Heart right ventricle (tissue), 16 donors: Measurements from ENCODE around the gene TMEM222. TPM values are rescaled to one million over a fixed set of nuclear protein-coding genes. Genes with fewer than 3 reads are reported as not detected.

Experiments
- ATAC-seq, 8 donors: fragments of 200-7000 bp; cut with Tn5 transposase; one replicate each; pipeline ENCODE4 v1.9.1; 2020; ENCODE audit warnings: mild to moderate bottlenecking in 8 of 8, moderate library complexity in 8 of 8, moderate number of reproducible peaks in 1 of 8
- DNase-seq, 2 donors: peaks; one replicate each; pipeline ENCODE4 v3.0.0-alpha.2; 2020
- H3K27ac ChIP-seq, 10 donors: fragments of 200-600 bp; sonication (generic) in 2 of 10; one replicate each; pipeline versions ENCODE4 v1.5.0 to v1.8.0; 2020 to 2022; ENCODE audit warnings: mild to moderate bottlenecking in 3 of 10
- H3K27me3 ChIP-seq, 7 donors: fragments of 200-600 bp; one replicate each; pipeline ENCODE4 v1.8.0; 2021 to 2022; ENCODE audit warnings: mild to moderate bottlenecking in 2 of 7
- H3K36me3 ChIP-seq, 9 donors: fragments of 200-600 bp; sonication (generic) in 1 of 9; one replicate each; pipeline versions ENCODE4 v1.5.0 to v1.8.0; 2020 to 2022; ENCODE audit warnings: mild to moderate bottlenecking in 2 of 9
- H3K4me1 ChIP-seq, 9 donors: fragments of 200-600 bp; sonication (generic) in 1 of 9; one replicate each; pipeline versions ENCODE4 v1.5.0 to v1.8.0; 2020 to 2022; ENCODE audit warnings: mild to moderate bottlenecking in 4 of 9
- H3K4me3 ChIP-seq, 10 donors: fragments of 200-600 bp; sonication (generic) in 2 of 10; one replicate each; pipeline versions ENCODE4 v1.5.0 to v1.8.0; 2020 to 2022; ENCODE audit warnings: mild to moderate bottlenecking in 7 of 10, moderate library complexity in 2 of 10
- H3K9me3 ChIP-seq, 11 donors: fragments of 200-600 bp in 10 of 11; sonication (generic) in 2 of 11; one replicate each; pipeline versions ENCODE4 v1.5.0 to v1.8.0; 2013 to 2022; ENCODE audit warnings: mild to moderate bottlenecking in 2 of 11, control low read depth in 1 of 11, moderate library complexity in 1 of 11
- WGBS, 2 donors: extraction: QIAGEN DNeasy Blood & Tissue Kit; methylation state at CpG; one replicate each; pipeline ENCODE4 v1.1.7; 2013; ENCODE audit warnings: inconsistent platforms in 1 of 2; 5-methylcytosine and 5-hydroxymethylcytosine counted together
- intact Hi-C, 10 donors: fragments of 100-400 bp; cut with DNase I; formaldehyde crosslinking; loops; one replicate each; pipeline versions ENCODE4 v1.11.1 to v1.14.2; 2022
- polyA plus RNA-seq, 2 donors: library from polyadenylated mRNA; stranded (reverse); fragments of 200-250 nt; gene quantifications; one replicate each; pipeline ENCODE4 v1.2.3, GENCODE V29; 2013
- total RNA-seq, 10 donors: library from RNA; stranded (reverse); fragmentation: NEBNext Ultra II Directional in 3 of 10; extraction: Animal tissue kit (Norgen Biotek cat#: 25700) in 3 of 10; gene quantifications; one replicate each; pipeline versions ENCODE4 v1.2.1 to v1.2.4, GENCODE V29; 2021 to 2023
- TF ChIP-seq, protein P1 (sequence below), 9 donors: fragments of 200-600 bp; sonication (generic) in 2 of 9; IDR thresholded peaks; one replicate each; pipeline versions ENCODE4 v1.5.0 to v1.8.0; 2021 to 2022; ENCODE audit warnings: antibody characterized with exemption in 9 of 9, mild to moderate bottlenecking in 5 of 9, moderate library complexity in 1 of 9
- donor health status: Arrhythmogenic right ventricular cardiomyopathy.
- donor health status: ischemic (EF 13 %, LVEDD 7.1; RV severe dilation, severe dysfunction).
- donor health status: healthy with polysubstance abuse.
- donor health status: DM: no; HTN: yes; CAD: no.
- donor health status: DM: no; HTN: no; CAD: no.
- donor health status: ischemic (EF 25% LVEDD 6.9; RV normal size, moderate dysfunction).
- donor health status: ischemic (EF 25% LVEDD 5.7; RV mildly dilated, moderate dysfunction).
- donor health status: healthy.
- donor health status: DM: yes; HTN: yes; CAD: no.
- donor health status: Ischemic cardiomyopathy.
- donor health status: ischemic (EF 35%, LVEDD 5.7; RV mildly dilated, moderate dysfunction).
- donor health status: nonischemic (EF 11% LVEDD 7.7; RV severe dilation, severe dysfunction).
- donor health status: DM: yes; HTN: yes; CAD: no.
- donor health status: PGD.
- donor health status: ischemic (EF 29% LVEDD 5.4; RV normal size, mild dysfunction).
- donor health status: nonischemic (EF 23%, LVEDD 6.1; RV moderate dilation, normal function).

The TMEM222 gene
- total and polyA plus RNA-seq, 12 donors = 24.1 to 47.2 (median 26.9) TPM

- H3K27me3 ChIP-seq = no peaks in the 10 kb centered on the region
- WGBS, 2 donors = 40 to 44% methylated on average over 22 of the region's 22 CpGs
- peaks cover 0 to 34% (median 0%) of the 10 kb centered on the region in 9 donors for H3K4me1 ChIP-seq
- no peak for DNase-seq
- TF ChIP-seq, protein P1, sequence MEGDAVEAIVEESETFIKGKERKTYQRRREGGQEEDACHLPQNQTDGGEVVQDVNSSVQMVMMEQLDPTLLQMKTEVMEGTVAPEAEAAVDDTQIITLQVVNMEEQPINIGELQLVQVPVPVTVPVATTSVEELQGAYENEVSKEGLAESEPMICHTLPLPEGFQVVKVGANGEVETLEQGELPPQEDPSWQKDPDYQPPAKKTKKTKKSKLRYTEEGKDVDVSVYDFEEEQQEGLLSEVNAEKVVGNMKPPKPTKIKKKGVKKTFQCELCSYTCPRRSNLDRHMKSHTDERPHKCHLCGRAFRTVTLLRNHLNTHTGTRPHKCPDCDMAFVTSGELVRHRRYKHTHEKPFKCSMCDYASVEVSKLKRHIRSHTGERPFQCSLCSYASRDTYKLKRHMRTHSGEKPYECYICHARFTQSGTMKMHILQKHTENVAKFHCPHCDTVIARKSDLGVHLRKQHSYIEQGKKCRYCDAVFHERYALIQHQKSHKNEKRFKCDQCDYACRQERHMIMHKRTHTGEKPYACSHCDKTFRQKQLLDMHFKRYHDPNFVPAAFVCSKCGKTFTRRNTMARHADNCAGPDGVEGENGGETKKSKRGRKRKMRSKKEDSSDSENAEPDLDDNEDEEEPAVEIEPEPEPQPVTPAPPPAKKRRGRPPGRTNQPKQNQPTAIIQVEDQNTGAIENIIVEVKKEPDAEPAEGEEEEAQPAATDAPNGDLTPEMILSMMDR (IDR thresholded peaks at IDR 0.05) = no peak
- intact Hi-C loops = no loop called here
- H3K9me3 ChIP-seq = no peaks in the 10 kb centered on the region
- peak within 1 kb of the TSS in 5 of 10 donors; percentile 3 to 60 (median 19) for H3K4me3 ChIP-seq
- peak in 6 of 8 donors; percentile 20 to 51 (median 26) for ATAC-seq
- peak within 1 kb of the TSS in 3 of 10 donors; percentile 19 to 92 (median 67) for H3K27ac ChIP-seq
- peaks cover 0 to 20% (median 2%) of the 10 kb centered on the region in 9 donors for H3K36me3 ChIP-seq
These were observed 19.7 kb downstream of the TMEM222 start, which contains the start of gene SYTL1 for GRCh38 chr1:27341525-27342252. Gene SYTL1 (plus strand): TSS chr1:27342022. CDS start chr1:27345335, 3,313 bp downstream.

- Histone ChIP-seq H3K4me3 (peak overlapping the region in 3 of 10 donors; percentile 3 to 60 (median 22)), H3K27me3 (no peaks in the 10 kb centered on the region), H3K4me1 (peaks cover 0 to 34% (median 0%) of the 10 kb centered on the region in 9 donors), H3K27ac (peak overlapping the region in 2 of 10 donors; percentile 67 to 92), H3K9me3 (no peaks in the 10 kb centered on the region), H3K36me3 (peaks cover 0 to 14% (median 0%) of the 10 kb centered on the region in 9 donors)
- TF ChIP-seq, protein P1 (IDR thresholded peaks at IDR 0.05) = no peak
- ATAC-seq (peak in 5 of 8 donors; percentile 2 to 17 (median 7)), DNase-seq (no peak)
- 84 to 91% methylated on average over 8 of the region's 8 CpGs for WGBS, 2 donors
- intact Hi-C loops = no loop called here
These were observed 20.4 kb downstream of the TMEM222 start for GRCh38 chr1:27342391-27342777.

- Histone ChIP-seq H3K4me3 (peak overlapping the region in 5 of 10 donors; percentile 3 to 60 (median 9)), H3K27ac (peak overlapping the region in 4 of 10 donors; percentile 19 to 92 (median 63)), H3K9me3 (no peaks in the 10 kb centered on the region), H3K36me3 (peaks cover 0 to 8% (median 0%) of the 10 kb centered on the region in 9 donors), H3K27me3 (no peaks in the 10 kb centered on the region), H3K4me1 (peaks cover 0 to 34% (median 0%) of the 10 kb centered on the region in 9 donors)
- no peak for DNase-seq
- ATAC-seq = peak; percentile 30 to 79 (median 50)
- intact Hi-C loops = no loop called here
- 61% methylated on average over 31 of the region's 31 CpGs for WGBS, 2 donors
- TF ChIP-seq, protein P1 (IDR thresholded peaks at IDR 0.05) = no peak
These were observed 21.0 kb downstream of the TMEM222 start for GRCh38 chr1:27342778-27343638.

DNA sequence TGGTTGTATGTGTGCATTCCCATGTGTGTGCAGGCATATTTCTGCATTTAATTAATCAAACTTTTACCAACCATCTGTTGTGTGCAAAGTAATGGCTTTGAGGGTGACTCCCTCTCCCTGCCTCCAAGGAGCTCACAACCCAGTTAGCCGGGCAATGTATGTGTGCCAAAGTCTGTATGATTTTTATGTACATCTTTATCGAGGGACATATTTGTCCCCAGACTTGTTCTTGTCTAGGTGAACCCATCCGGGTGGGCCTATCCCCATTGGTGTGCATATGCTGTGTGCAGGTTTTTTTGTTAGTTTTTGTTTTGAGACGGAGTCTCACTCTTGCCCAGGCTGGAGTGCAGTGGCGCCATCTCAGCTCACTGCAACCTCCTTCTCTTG is 21.7 kb downstream of the TMEM222 start:
- TF ChIP-seq, protein P1 (IDR thresholded peaks at IDR 0.05) = no peak
- Histone ChIP-seq H3K4me1 (peaks cover 0 to 34% (median 0%) of the 10 kb centered on the region in 9 donors), H3K4me3 (peak overlapping the region in 1 of 10 donors; percentile 60), H3K27ac (peak overlapping the region in 1 of 10 donors; percentile 92), H3K27me3 (no peaks in the 10 kb centered on the region), H3K9me3 (no peaks in the 10 kb centered on the region), H3K36me3 (peaks cover 0 to 8% (median 0%) of the 10 kb centered on the region in 9 donors)
- ATAC-seq (no peak), DNase-seq (no peak)
- intact Hi-C loops = no loop called here
- 79 to 83% methylated on average over 5 of the region's 5 CpGs for WGBS, 2 donors
